ENCODE results near the gene SLC38A11.

DNA sequence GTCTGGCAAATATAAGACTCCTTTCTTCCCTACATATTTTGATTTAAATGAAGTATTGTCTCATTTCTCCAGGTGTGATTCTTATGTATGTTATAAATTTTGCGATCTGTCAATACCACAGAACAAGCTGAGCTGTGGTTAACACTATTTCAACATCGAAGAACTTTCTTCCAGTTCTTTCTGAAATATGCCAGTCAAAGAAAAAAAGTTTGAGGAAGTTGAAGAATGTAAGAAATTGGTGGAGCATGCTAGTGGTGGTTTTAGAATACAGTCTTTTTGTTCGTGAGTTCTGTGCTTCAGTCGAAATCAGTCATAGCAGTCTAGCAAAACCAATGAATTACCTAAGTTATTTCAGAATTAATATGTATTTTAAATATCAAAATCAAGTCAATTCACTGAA is 105.1 kb downstream of the SLC38A11 start:
- TF ChIP-seq, protein P1, sequence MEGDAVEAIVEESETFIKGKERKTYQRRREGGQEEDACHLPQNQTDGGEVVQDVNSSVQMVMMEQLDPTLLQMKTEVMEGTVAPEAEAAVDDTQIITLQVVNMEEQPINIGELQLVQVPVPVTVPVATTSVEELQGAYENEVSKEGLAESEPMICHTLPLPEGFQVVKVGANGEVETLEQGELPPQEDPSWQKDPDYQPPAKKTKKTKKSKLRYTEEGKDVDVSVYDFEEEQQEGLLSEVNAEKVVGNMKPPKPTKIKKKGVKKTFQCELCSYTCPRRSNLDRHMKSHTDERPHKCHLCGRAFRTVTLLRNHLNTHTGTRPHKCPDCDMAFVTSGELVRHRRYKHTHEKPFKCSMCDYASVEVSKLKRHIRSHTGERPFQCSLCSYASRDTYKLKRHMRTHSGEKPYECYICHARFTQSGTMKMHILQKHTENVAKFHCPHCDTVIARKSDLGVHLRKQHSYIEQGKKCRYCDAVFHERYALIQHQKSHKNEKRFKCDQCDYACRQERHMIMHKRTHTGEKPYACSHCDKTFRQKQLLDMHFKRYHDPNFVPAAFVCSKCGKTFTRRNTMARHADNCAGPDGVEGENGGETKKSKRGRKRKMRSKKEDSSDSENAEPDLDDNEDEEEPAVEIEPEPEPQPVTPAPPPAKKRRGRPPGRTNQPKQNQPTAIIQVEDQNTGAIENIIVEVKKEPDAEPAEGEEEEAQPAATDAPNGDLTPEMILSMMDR (optimal IDR thresholded peaks at IDR 0.05 in 1 of 3, IDR thresholded peaks at IDR 0.05 in 1 of 3, conservative IDR thresholded peaks at IDR 0.05 in 1 of 3; ENCODE audit: extremely low read depth in 1 of 3, insufficient read depth in 2 of 3, low read length in 3 of 3), result no peak
- TF ChIP-seq EZH2 (IDR thresholded peaks at IDR 0.05; ENCODE audit: low read length), result no peak

Measured in keratinocyte (primary cell).